ENCODE results near the gene NIPSNAP2. TPM values are rescaled to one million over a fixed set of nuclear protein-coding genes. Genes with fewer than 3 reads are reported as not detected.
"Not testable (repeated sequence)": the region's sequence is repeated elsewhere in the genome, so short reads cannot be mapped to it uniquely, and the experiment has no call there.

NIPSNAP2 gene
- total RNA-seq, 1 experiment from 2014 or later: 30.9 TPM

- Histone ChIP-seq H3K4me3 (no peak overlapping the region), H3K9me3 (no peaks in the 10 kb centered on the region), H3K27me3 (no peaks in the 10 kb centered on the region), H3K36me3 (peaks cover 6% of the 10 kb centered on the region; the same call in 1 of the 2 replicates)
- no peak for DNase-seq
Observed at GRCh38 chr7:55966851-55967250, 2.5 kb downstream of the NIPSNAP2 start.

GRCh38 chr7:55969391-55969790, 5.0 kb downstream of the NIPSNAP2 start:
- H3K36me3 ChIP-seq: peaks cover 6% of the 10 kb centered on the region; the same call in 1 of the 2 replicates
- no peaks in the 10 kb centered on the region for H3K27me3 ChIP-seq
- no peak for DNase-seq
- H3K4me3 ChIP-seq: no peak overlapping the region
- H3K9me3 ChIP-seq: no peaks in the 10 kb centered on the region

- Histone ChIP-seq H3K9me3 (no peaks in the 10 kb centered on the region), H3K36me3 (no peaks in the 10 kb centered on the region; the same call in 1 of the 2 replicates), H3K27me3 (no peaks in the 10 kb centered on the region), H3K4me3 (no peak overlapping the region)
- DNase-seq: no peak
Observed at GRCh38 chr7:55970561-55970960, 6.2 kb downstream of the NIPSNAP2 start.

- Histone ChIP-seq H3K4me3 (no peak overlapping the region), H3K27me3 (no peaks in the 10 kb centered on the region), H3K9me3 (no peaks in the 10 kb centered on the region), H3K36me3 (no peaks in the 10 kb centered on the region; the same call in 1 of the 2 replicates)
- DNase-seq: no peak
Observed at GRCh38 chr7:55970978-55971377, 6.6 kb downstream of the NIPSNAP2 start.

GRCh38 chr7:55973747-55974250, 9.4 kb downstream of the NIPSNAP2 start:
- H3K9me3 ChIP-seq: no peaks in the 10 kb centered on the region
- H3K36me3 ChIP-seq: peaks cover 7% of the 10 kb centered on the region
- no peak overlapping the region for H3K4me3 ChIP-seq
- DNase-seq: no peak
- no peaks in the 10 kb centered on the region for H3K27me3 ChIP-seq

- Histone ChIP-seq H3K9me3 (no peaks in the 10 kb centered on the region), H3K4me3 (no peak overlapping the region), H3K27me3 (no peaks in the 10 kb centered on the region), H3K36me3 (peaks cover 30% of the 10 kb centered on the region)
- no peak for DNase-seq
Observed at GRCh38 chr7:55975988-55976633, 11.7 kb downstream of the NIPSNAP2 start.

GRCh38 chr7:55977831-55978230, 13.4 kb downstream of the NIPSNAP2 start:
- H3K4me3 ChIP-seq: no peak overlapping the region
- peaks cover 44% of the 10 kb centered on the region for H3K36me3 ChIP-seq
- no peaks in the 10 kb centered on the region for H3K9me3 ChIP-seq
- peak; percentile 71 for DNase-seq
- H3K27me3 ChIP-seq: no peaks in the 10 kb centered on the region

GRCh38 chr7:55980266-55980665, 15.9 kb downstream of the NIPSNAP2 start:
- Histone ChIP-seq H3K27me3 (no peaks in the 10 kb centered on the region), H3K4me3 (no peak overlapping the region)
- DNase-seq: no peak

GRCh38 chr7:55983537-55983936, 19.2 kb downstream of the NIPSNAP2 start:
- Histone ChIP-seq H3K4me3 (no peak overlapping the region), H3K9me3 (no peaks in the 10 kb centered on the region), H3K27me3 (no peaks in the 10 kb centered on the region), H3K36me3 (peaks cover 62% of the 10 kb centered on the region)
- DNase-seq: no peak

More at GRCh38 chr7:55980266-55980665, 15.9 kb downstream of the NIPSNAP2 start:
- Histone ChIP-seq H3K36me3 (peaks cover 62% of the 10 kb centered on the region), H3K9me3 (no peaks in the 10 kb centered on the region)

GRCh38 chr7:55992346-55992745, 28.0 kb downstream of the NIPSNAP2 start:
- H3K36me3 ChIP-seq: peaks cover 2% of the 10 kb centered on the region; the same call in 1 of the 2 replicates
- H3K9me3 ChIP-seq: no peaks in the 10 kb centered on the region
- H3K4me3 ChIP-seq: no peak overlapping the region
- DNase-seq: no peak
- no peaks in the 10 kb centered on the region for H3K27me3 ChIP-seq

- Histone ChIP-seq H3K36me3 (peaks cover 3% of the 10 kb centered on the region; the same call in 1 of the 2 replicates), H3K27me3 (no peaks in the 10 kb centered on the region), H3K9me3 (no peaks in the 10 kb centered on the region), H3K4me3 (no peak overlapping the region)
- no peak for DNase-seq
Observed at GRCh38 chr7:55996856-55997500, 32.6 kb downstream of the NIPSNAP2 start.

- Histone ChIP-seq H3K4me3 (no peak overlapping the region), H3K27me3 (no peaks in the 10 kb centered on the region), H3K9me3 (no peaks in the 10 kb centered on the region), H3K36me3 (no peaks in the 10 kb centered on the region)
- no peak for DNase-seq
Observed at GRCh38 chr7:56003749-56004148, 39.4 kb downstream of the NIPSNAP2 start.

- H3K4me3 ChIP-seq: no peak overlapping the region
- no peaks in the 10 kb centered on the region for H3K9me3 ChIP-seq
- H3K27me3 ChIP-seq: no peaks in the 10 kb centered on the region
- no peak for DNase-seq
- peaks cover 6% of the 10 kb centered on the region; the same call in 1 of the 2 replicates for H3K36me3 ChIP-seq
Observed at GRCh38 chr7:56007167-56007652, 42.8 kb downstream of the NIPSNAP2 start.

- H3K9me3 ChIP-seq: no peaks in the 10 kb centered on the region
- H3K4me3 ChIP-seq: no peak overlapping the region
- no peak for DNase-seq
- no peaks in the 10 kb centered on the region for H3K27me3 ChIP-seq
- H3K36me3 ChIP-seq: peaks cover 8% of the 10 kb centered on the region
Observed at GRCh38 chr7:56007891-56008290, 43.5 kb downstream of the NIPSNAP2 start.

- DNase-seq: peak; percentile 31
- no peak overlapping the region for H3K4me3 ChIP-seq
- H3K36me3 ChIP-seq: peaks cover 17% of the 10 kb centered on the region
- H3K27me3 ChIP-seq: no peaks in the 10 kb centered on the region
- H3K9me3 ChIP-seq: no peaks in the 10 kb centered on the region
Observed at GRCh38 chr7:56009695-56010094, 45.3 kb downstream of the NIPSNAP2 start.

GRCh38 chr7:56017015-56017414, 52.6 kb downstream of the NIPSNAP2 start:
- not testable (repeated sequence) for H3K4me3 ChIP-seq, H3K27me3 ChIP-seq, H3K9me3 ChIP-seq, DNase-seq
- peaks cover 24% of the 10 kb centered on the region for H3K36me3 ChIP-seq

GRCh38 chr7:56019501-56019900, 55.1 kb downstream of the NIPSNAP2 start:
- no peaks in the 10 kb centered on the region for H3K27me3 ChIP-seq

More at GRCh38 chr7:56019501-56019900, 55.1 kb downstream of the NIPSNAP2 start:
- H3K36me3 ChIP-seq: peaks cover 16% of the 10 kb centered on the region
- DNase-seq: no peak
- no peak overlapping the region for H3K4me3 ChIP-seq
- no peaks in the 10 kb centered on the region for H3K9me3 ChIP-seq
